Endothelial cell of umbilical vein (primary cell): ENCODE results near the gene TP73. TPM values are rescaled to one million over a fixed set of nuclear protein-coding genes. Genes with fewer than 3 reads are reported as not detected.

Source experiments
- BruUV-seq: library from RNA; stranded (reverse); fragments of 400-500 nt; replicated peaks from 2 replicates; lab custom pipeline; 2021; lab: Mats Ljungman, UMichigan
- CTCF ChIA-PET: fragments of 300-600, 350-600 bp; sonication (Branson Sonifier 250); formaldehyde crosslinking; loops from one replicate; lab custom pipeline; 2021; ENCODE audit warnings: antibody characterized with exemption, inconsistent platforms; lab: Charles Lee
- POLR2A ChIA-PET: fragments of 300-600, 350-600 bp; sonication (Branson Sonifier 250); formaldehyde crosslinking; loops from one replicate; lab custom pipeline; 2021; ENCODE audit warnings: antibody characterized with exemption, inconsistent platforms; lab: Charles Lee
- DNase-seq: peaks from one replicate; pipeline ENCODE4 v3.0.0-alpha.2; 2011; ENCODE audit warnings: low read depth, low spot score
- FAIRE-seq: peaks from 2 replicates; lab custom pipeline; 2011; peaks lifted over from hg19 to GRCh38; lab: Jason Lieb, UNC
- H2AFZ ChIP-seq: 2 replicates; pipeline ENCODE4 v1.6.0; 2012; ENCODE audit warnings: low read depth, low read length, control low read depth, inconsistent platforms
- H3K27ac ChIP-seq: 2 replicates; pipeline ENCODE4 v1.5.1; 2011; ENCODE audit warnings: low read depth, mild to moderate bottlenecking, control low read depth, low read length, moderate library complexity; ENCODE audit not compliant: insufficient read depth
- H3K27me3 ChIP-seq, 2 experiments: 2 replicates each; pipeline versions ENCODE4 v1.6.0 to v1.6.1; 2011; ENCODE audit warnings: low read length in 2 of 2, mixed read lengths in 1 of 2; ENCODE audit not compliant: control insufficient read depth in 2 of 2, insufficient read depth in 2 of 2
- H3K36me3 ChIP-seq, 2 experiments: 2 replicates in 1 of 2; 3 replicates in 1 of 2; pipeline ENCODE4 v1.5.1; 2011; ENCODE audit warnings: low read length in 2 of 2, mild to moderate bottlenecking in 1 of 2, moderate library complexity in 1 of 2; ENCODE audit not compliant: control insufficient read depth in 2 of 2, insufficient read depth in 2 of 2; ENCODE audit errors: extremely low read depth in 1 of 2
- H3K4me1 ChIP-seq: 3 replicates; pipeline ENCODE4 v1.5.1; 2011; ENCODE audit warnings: mild to moderate bottlenecking, low read length; ENCODE audit not compliant: control insufficient read depth, insufficient read depth; ENCODE audit errors: extremely low read depth
- H3K4me2 ChIP-seq: 2 replicates; pipeline ENCODE4 v1.6.1; 2011; ENCODE audit warnings: low read length, control low read depth, mixed read lengths; ENCODE audit not compliant: insufficient read depth
- H3K4me3 ChIP-seq, 3 experiments: fragments of 200-600 bp in 1 of 3; sonication (generic), shearing (Covaris generic) in 1 of 3; replicated peaks in 1 of 3; 2 replicates each; pipeline ENCODE4 v1.5.1; 2011 to 2016; ENCODE audit warnings: control low read depth in 3 of 3, low read length in 3 of 3, mild to moderate bottlenecking in 2 of 3, inconsistent platforms in 1 of 3, low read depth in 1 of 3, moderate library complexity in 1 of 3; ENCODE audit not compliant: insufficient read depth in 1 of 3
- H3K79me2 ChIP-seq: 2 replicates; pipeline ENCODE4 v1.6.0; 2012; ENCODE audit warnings: low read length, inconsistent platforms; ENCODE audit not compliant: control insufficient read depth, insufficient read depth
- H3K9ac ChIP-seq: replicated peaks from 2 replicates; pipeline ENCODE3; 2011; ENCODE audit warnings: low read length, control low read depth; ENCODE audit not compliant: insufficient read depth; ENCODE audit errors: extremely low read depth
- H3K9me1 ChIP-seq: replicated peaks from 3 replicates; pipeline ENCODE4 v1.6.0; 2011; ENCODE audit warnings: mild to moderate bottlenecking, low read length; ENCODE audit not compliant: control insufficient read depth, insufficient read depth; ENCODE audit errors: extremely low read depth
- H3K9me3 ChIP-seq: replicated peaks from 2 replicates; pipeline ENCODE4 v1.5.1; 2012; ENCODE audit warnings: low read length, inconsistent platforms; ENCODE audit not compliant: control insufficient read depth, insufficient read depth
- H4K20me1 ChIP-seq: replicated peaks from 2 replicates; pipeline ENCODE3; 2011; ENCODE audit warnings: mild to moderate bottlenecking, low read length; ENCODE audit not compliant: control insufficient read depth, insufficient read depth; ENCODE audit errors: extremely low read depth
- CTCF ChIP-seq, 2 donors: IDR thresholded peaks; 1 replicate in 1 of 2; 2 replicates in 1 of 2; pipeline ENCODE4 v1.5.1; 2011; ENCODE audit warnings: low read length in 2 of 2, mild to moderate bottlenecking in 2 of 2, moderate library complexity in 2 of 2, control low read depth in 1 of 2, inconsistent platforms in 1 of 2, low read depth in 1 of 2; ENCODE audit not compliant: insufficient read depth in 1 of 2; ENCODE audit errors: extremely low read depth in 1 of 2
- EZH2 ChIP-seq: IDR thresholded peaks from 2 replicates; pipeline ENCODE4 v1.6.1; 2012; ENCODE audit warnings: borderline replicate concordance, low read depth, mild to moderate bottlenecking, moderate library complexity, low read length, inconsistent platforms; ENCODE audit not compliant: severe bottlenecking
- FOS ChIP-seq: IDR thresholded peaks from 2 replicates; pipeline ENCODE4 v1.6.1; 2011; ENCODE audit warnings: mild to moderate bottlenecking, low read length, moderate library complexity, borderline replicate concordance; ENCODE audit not compliant: insufficient read depth
- GATA2 ChIP-seq: IDR thresholded peaks from 2 replicates; pipeline ENCODE4 v1.7.0; 2011; ENCODE audit warnings: low read depth, mild to moderate bottlenecking, moderate library complexity, mixed read lengths, low read length; ENCODE audit not compliant: insufficient read length, insufficient read depth
- JUN ChIP-seq: IDR thresholded peaks from 2 replicates; pipeline ENCODE4 v1.6.1; 2011; ENCODE audit warnings: borderline replicate concordance, low read depth; ENCODE audit not compliant: insufficient read length, insufficient read depth
- MYC ChIP-seq: IDR thresholded peaks from one replicate; pipeline ENCODE4 v1.6.1; 2011; ENCODE audit warnings: mild to moderate bottlenecking, low read depth, low read length
- POLR2A ChIP-seq: IDR thresholded peaks from 2 replicates; pipeline ENCODE4 v1.6.1; 2012; ENCODE audit warnings: low read depth, mild to moderate bottlenecking, control low read depth, low read length
- POLR2AphosphoS5 ChIP-seq: IDR thresholded peaks from 2 replicates; pipeline ENCODE4 v1.6.1; 2012; ENCODE audit warnings: low read depth, mild to moderate bottlenecking, control low read depth, low read length, moderate library complexity; ENCODE audit not compliant: insufficient read depth
- dilution Hi-C: fragments of 300-500 bp; cut with MboI; formaldehyde crosslinking; loops from one replicate; pipeline ENCODE4 v1.15.0; 2019; ENCODE audit warnings: low sequenced_read_pairs; ENCODE audit not compliant: extremely low pct_ligation_motif_present
- intact Hi-C: fragments of 100-400 bp; cut with micrococcal nuclease; formaldehyde crosslinking; loops from one replicate; pipeline ENCODE4 v1.10.0; 2022
- polyA plus RNA-seq, 4 experiments: library from polyadenylated mRNA; depleted of rRNA in 3 of 4; stranded (reverse) in 3 of 4; unstranded in 1 of 4; fragments of >200 nt; gene quantifications; 2 replicates each; pipeline versions ENCODE4 v1.2.1 to v1.2.3, GENCODE V29; 2011 to 2012; ENCODE audit warnings: missing spikeins in 1 of 4
- total RNA-seq: library from RNA; stranded (reverse); gene quantifications from 2 replicates; pipeline ENCODE4 v1.2.3, GENCODE V29; 2021
- TF ChIP-seq, protein P1 (sequence below): IDR thresholded peaks from 2 replicates; pipeline ENCODE4 v1.6.1; 2011; ENCODE audit not compliant: insufficient read depth, insufficient read length

The TP73 gene
- total and polyA plus RNA-seq, 2 donors (not counting 3 experiments of a cell fraction or from before 2014, with no cell fraction given) = 0.03 to 0.15 TPM

- no TSS peak for BruUV-seq
- Histone ChIP-seq H3K9ac (no peak overlapping the region), H3K27ac (no peak overlapping the region), H3K9me3 (no peaks in the 10 kb centered on the region), H3K4me1 (no peaks in the 10 kb centered on the region), H3K27me3 (no peaks in the 10 kb centered on the region), H4K20me1 (no peaks in the 10 kb centered on the region), H3K36me3 (no peaks in the 10 kb centered on the region), H3K4me3 (no peak overlapping the region), H2AFZ (no peak overlapping the region), H3K9me1 (no peaks in the 10 kb centered on the region), H3K79me2 (no peaks in the 10 kb centered on the region), H3K4me2 (no peak overlapping the region)
- FAIRE-seq (no peak), DNase-seq (no peak)
- intact Hi-C loops = no loop called here
- dilution Hi-C loops = no loop called here
- ChIA-PET POLR2A (no interaction called here), CTCF (interaction anchor here (1.2 kb wide), 1 partner anchor 18 kb away, joined by 4 read pairs; no protein-coding TSS in a partner anchor)
- TF ChIP-seq GATA2 (no peak), CTCF (IDR thresholded peaks at IDR 0.05; ENCODE audit: extremely low read depth in 1 of 2, insufficient read depth in 1 of 2, low read depth in 1 of 2, low read length in 2 of 2) (no peak), JUN (no peak), MYC (no peak), POLR2A (no peak), POLR2AphosphoS5 (no peak), EZH2 (no peak), FOS (no peak)
- TF ChIP-seq, protein P1, sequence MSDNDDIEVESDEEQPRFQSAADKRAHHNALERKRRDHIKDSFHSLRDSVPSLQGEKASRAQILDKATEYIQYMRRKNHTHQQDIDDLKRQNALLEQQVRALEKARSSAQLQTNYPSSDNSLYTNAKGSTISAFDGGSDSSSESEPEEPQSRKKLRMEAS = no peak
Measured at GRCh38 chr1:3706651-3707297, 54.5 kb downstream of the TP73 start.
